Tibial artery (tissue), 4 donors: ENCODE measurements around the gene KIRREL3.

Experiments
- DNase-seq, 2 donors: peaks; one replicate each; pipeline ENCODE4 v3.0.0-alpha.2; 2019
- H3K27ac ChIP-seq, 2 donors: fragments of 200-600 bp; sonication (generic) in 1 of 2; 1 replicate in 1 of 2; 2 replicates in 1 of 2; pipeline ENCODE4 v1.5.1; 2018 to 2019; ENCODE audit warnings: mild to moderate bottlenecking in 1 of 2
- H3K27me3 ChIP-seq, 2 donors: fragments of 200-600 bp; sonication (generic) in 1 of 2; one replicate each; pipeline versions ENCODE4 v1.5.1 to v1.6.0; 2016 to 2019
- H3K36me3 ChIP-seq, 3 donors: fragments of 200-600 bp; sonication (generic) in 2 of 3; one replicate each; pipeline ENCODE4 v1.5.1; 2016 to 2019; ENCODE audit warnings: mild to moderate bottlenecking in 2 of 3
- H3K4me1 ChIP-seq, 4 donors: fragments of 200-600 bp; sonication (generic) in 2 of 4; 1 replicate in 3 of 4; 2 replicates in 1 of 4; pipeline ENCODE4 v1.5.1; 2016 to 2019
- H3K4me3 ChIP-seq, 2 donors: fragments of 200-600 bp; sonication (generic) in 1 of 2; 1 replicate in 1 of 2; 2 replicates in 1 of 2; pipeline ENCODE4 v1.5.1; 2018 to 2019; ENCODE audit warnings: mild to moderate bottlenecking in 2 of 2
- H3K9me3 ChIP-seq, 3 donors: fragments of 200-600 bp; sonication (generic) in 1 of 3; one replicate each; pipeline ENCODE4 v1.5.1; 2016 to 2019
- CTCF ChIP-seq, 2 experiments: fragments of 200-600 bp in 1 of 2; fragments of 450-650 bp in 1 of 2; IDR thresholded peaks; one replicate each; pipeline ENCODE4 v1.5.1; 2017 to 2019; ENCODE audit warnings: antibody characterized with exemption in 2 of 2, mild to moderate bottlenecking in 1 of 2, moderate library complexity in 1 of 2
- intact Hi-C: fragments of 100-400 bp; cut with DNase I; formaldehyde crosslinking; loops from one replicate; pipeline ENCODE4 v1.15.0; 2023; ENCODE audit warnings: low total_unique reads

KIRREL3 gene

GRCh38 chr11:126702165-126702720 is 298.3 kb downstream of the KIRREL3 start:
- H3K27ac ChIP-seq = no peak overlapping the region
- TF ChIP-seq CTCF (IDR thresholded peaks at IDR 0.05) = no peak
- no peak overlapping the region for H3K4me3 ChIP-seq
- H3K27me3 ChIP-seq = no peaks in the 10 kb centered on the region
- no peaks in the 10 kb centered on the region for H3K4me1 ChIP-seq
- H3K9me3 ChIP-seq = no peaks in the 10 kb centered on the region
- H3K36me3 ChIP-seq = no peaks in the 10 kb centered on the region
- DNase-seq = no peak
- intact Hi-C loops = no loop called here

- Histone ChIP-seq H3K9me3 (no peaks in the 10 kb centered on the region), H3K4me3 (no peak overlapping the region), H3K4me1 (no peaks in the 10 kb centered on the region), H3K27ac (no peak overlapping the region), H3K36me3 (no peaks in the 10 kb centered on the region), H3K27me3 (no peaks in the 10 kb centered on the region)
- intact Hi-C loops = no loop called here
- TF ChIP-seq CTCF (IDR thresholded peaks at IDR 0.05) = no peak
- DNase-seq = no peak
These were observed 299.1 kb downstream of the KIRREL3 start for GRCh38 chr11:126701520-126701897.

GRCh38 chr11:126700768-126701519 is 299.6 kb downstream of the KIRREL3 start:
- no peak for DNase-seq
- intact Hi-C loops = no loop called here
- no peaks in the 10 kb centered on the region for H3K4me1 ChIP-seq
- no peak overlapping the region for H3K4me3 ChIP-seq
- no peaks in the 10 kb centered on the region for H3K9me3 ChIP-seq
- no peak overlapping the region for H3K27ac ChIP-seq
- H3K27me3 ChIP-seq = no peaks in the 10 kb centered on the region
- no peak for TF ChIP-seq CTCF (IDR thresholded peaks at IDR 0.05)
- no peaks in the 10 kb centered on the region for H3K36me3 ChIP-seq

- intact Hi-C loops = no loop called here
- DNase-seq = no peak
- H3K27me3 ChIP-seq = no peaks in the 10 kb centered on the region
- no peak overlapping the region for H3K4me3 ChIP-seq
- TF ChIP-seq CTCF (IDR thresholded peaks at IDR 0.05) = no peak
- no peaks in the 10 kb centered on the region for H3K36me3 ChIP-seq
- no peaks in the 10 kb centered on the region for H3K9me3 ChIP-seq
- no peak overlapping the region for H3K27ac ChIP-seq
- no peaks in the 10 kb centered on the region for H3K4me1 ChIP-seq
These were observed 302.0 kb downstream of the KIRREL3 start for GRCh38 chr11:126698576-126698975.

GRCh38 chr11:126697936-126698335 is 302.6 kb downstream of the KIRREL3 start:
- no peak for DNase-seq
- Histone ChIP-seq H3K4me1 (no peaks in the 10 kb centered on the region), H3K9me3 (peaks cover 0 to 2% (median 0%) of the 10 kb centered on the region in 3 donors), H3K4me3 (no peak overlapping the region), H3K36me3 (no peaks in the 10 kb centered on the region), H3K27me3 (no peaks in the 10 kb centered on the region), H3K27ac (no peak overlapping the region)
- no peak for TF ChIP-seq CTCF (IDR thresholded peaks at IDR 0.05)
- intact Hi-C loops = no loop called here
